ENCODE results near the gene AQP3.

The AQP3 gene

GRCh38 chr9:33468797-33469621, 21.6 kb upstream of the AQP3 start:
- Histone ChIP-seq H3K27me3 (ENCODE audit: insufficient read depth, insufficient read length) (no peaks in the 10 kb centered on the region), H3K9ac (ENCODE audit: insufficient read length, low read depth) (no peak overlapping the region), H3K36me3 (ENCODE audit: insufficient read depth, insufficient read length, low read length) (peaks cover 84% of the 10 kb centered on the region), H3K9me3 (ENCODE audit: insufficient read depth, low read length) (no peaks in the 10 kb centered on the region), H3K4me3 (ENCODE audit: insufficient read length, low read depth) (no peak overlapping the region), H3K4me1 (ENCODE audit: insufficient read depth, insufficient read length) (peaks cover 7% of the 10 kb centered on the region)
- TF ChIP-seq YY1 (IDR thresholded peaks at IDR 0.05; ENCODE audit: insufficient read depth, insufficient read length) (no peak), ZNF274 (IDR thresholded peaks at IDR 0.05; ENCODE audit: low read depth, low read length) (no peak), SUZ12 (IDR thresholded peaks at IDR 0.05; ENCODE audit: extremely low read depth, insufficient read depth, insufficient read length) (no peak)
- no peak for DNase-seq (ENCODE audit: low read depth, low spot score)

- no peaks in the 10 kb centered on the region for H3K9me3 ChIP-seq (ENCODE audit: insufficient read depth, low read length)
- no peaks in the 10 kb centered on the region for H3K27me3 ChIP-seq (ENCODE audit: insufficient read depth, insufficient read length)
- TF ChIP-seq YY1 (IDR thresholded peaks at IDR 0.05; ENCODE audit: insufficient read depth, insufficient read length) = no peak
- TF ChIP-seq SUZ12 (IDR thresholded peaks at IDR 0.05; ENCODE audit: extremely low read depth, insufficient read depth, insufficient read length) = no peak
- no peak for TF ChIP-seq ZNF274 (IDR thresholded peaks at IDR 0.05; ENCODE audit: low read depth, low read length)
- H3K9ac ChIP-seq (ENCODE audit: insufficient read length, low read depth) = no peak overlapping the region
- H3K4me3 ChIP-seq (ENCODE audit: insufficient read length, low read depth) = no peak overlapping the region
- H3K36me3 ChIP-seq (ENCODE audit: insufficient read depth, insufficient read length, low read length) = peaks cover 91% of the 10 kb centered on the region
- peaks cover 7% of the 10 kb centered on the region for H3K4me1 ChIP-seq (ENCODE audit: insufficient read depth, insufficient read length)
- no peak for DNase-seq (ENCODE audit: low read depth, low spot score)
Measured at GRCh38 chr9:33468215-33468730, 20.9 kb upstream of the AQP3 start.

GRCh38 chr9:33467526-33467925, 20.1 kb upstream of the AQP3 start:
- Histone ChIP-seq H3K9me3 (ENCODE audit: insufficient read depth, low read length) (no peaks in the 10 kb centered on the region), H3K4me3 (ENCODE audit: insufficient read length, low read depth) (no peak overlapping the region), H3K9ac (ENCODE audit: insufficient read length, low read depth) (no peak overlapping the region), H3K27me3 (ENCODE audit: insufficient read depth, insufficient read length) (no peaks in the 10 kb centered on the region), H3K36me3 (ENCODE audit: insufficient read depth, insufficient read length, low read length) (peaks cover 97% of the 10 kb centered on the region), H3K4me1 (ENCODE audit: insufficient read depth, insufficient read length) (peaks cover 7% of the 10 kb centered on the region)
- TF ChIP-seq YY1 (IDR thresholded peaks at IDR 0.05; ENCODE audit: insufficient read depth, insufficient read length) (no peak), SUZ12 (IDR thresholded peaks at IDR 0.05; ENCODE audit: extremely low read depth, insufficient read depth, insufficient read length) (no peak), ZNF274 (IDR thresholded peaks at IDR 0.05; ENCODE audit: low read depth, low read length) (no peak)
- DNase-seq (ENCODE audit: low read depth, low spot score) = no peak

DNA sequence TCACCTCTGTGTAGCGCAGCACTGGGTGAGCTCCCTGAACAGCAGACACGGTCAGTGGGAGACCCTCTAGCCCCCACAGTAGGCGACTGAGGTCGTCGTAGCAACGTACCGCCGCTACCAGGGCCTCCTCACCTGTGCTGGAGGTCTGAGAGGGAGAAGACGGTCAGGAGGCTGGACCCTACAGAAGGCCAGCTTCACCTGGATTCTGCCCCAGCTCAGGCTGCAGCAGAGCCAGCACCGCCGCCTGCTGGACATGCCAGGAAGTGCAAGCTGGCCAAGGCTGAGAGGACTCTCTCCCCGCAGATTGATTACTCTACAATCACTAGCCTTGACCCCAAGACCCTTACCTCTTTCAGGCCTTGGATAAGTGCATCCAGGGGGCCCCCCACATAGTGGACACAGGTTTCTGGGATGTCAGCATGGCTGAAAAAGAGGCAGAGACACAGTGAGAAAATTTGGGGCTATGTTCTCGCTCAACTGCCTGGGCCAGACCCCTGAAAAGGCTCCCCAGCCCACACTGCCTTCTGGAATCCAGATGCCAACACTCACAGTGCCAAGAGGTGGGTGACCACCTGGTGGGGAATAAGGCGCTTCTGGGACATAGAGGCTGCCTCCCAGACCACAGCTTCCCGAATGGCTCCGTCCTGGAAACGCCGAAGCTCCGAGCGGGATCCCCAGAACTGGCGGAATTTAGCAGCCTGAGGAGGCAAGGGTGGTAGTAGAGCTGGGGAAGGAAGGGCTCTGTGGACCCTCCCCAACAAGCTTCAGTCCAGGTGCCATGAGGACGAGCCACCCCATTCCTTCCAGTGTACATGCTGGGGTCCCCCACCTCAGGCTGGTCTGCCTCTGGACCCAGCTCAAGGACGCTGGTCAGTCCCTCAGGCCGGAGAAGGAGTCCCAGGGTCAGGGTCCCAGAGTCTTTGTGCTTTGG, 19.4 kb upstream of the AQP3 start:
- Histone ChIP-seq H3K9me3 (ENCODE audit: insufficient read depth, low read length) (no peaks in the 10 kb centered on the region), H3K27me3 (ENCODE audit: insufficient read depth, insufficient read length) (no peaks in the 10 kb centered on the region), H3K36me3 (ENCODE audit: insufficient read depth, insufficient read length, low read length) (peaks cover 97% of the 10 kb centered on the region), H3K4me1 (ENCODE audit: insufficient read depth, insufficient read length) (peaks cover 4% of the 10 kb centered on the region), H3K4me3 (ENCODE audit: insufficient read length, low read depth) (no peak overlapping the region), H3K9ac (ENCODE audit: insufficient read length, low read depth) (no peak overlapping the region)
- DNase-seq (ENCODE audit: low read depth, low spot score) = no peak
- TF ChIP-seq ZNF274 (IDR thresholded peaks at IDR 0.05; ENCODE audit: low read depth, low read length) (no peak), YY1 (IDR thresholded peaks at IDR 0.05; ENCODE audit: insufficient read depth, insufficient read length) (no peak), SUZ12 (IDR thresholded peaks at IDR 0.05; ENCODE audit: extremely low read depth, insufficient read depth, insufficient read length) (no peak)

DNA sequence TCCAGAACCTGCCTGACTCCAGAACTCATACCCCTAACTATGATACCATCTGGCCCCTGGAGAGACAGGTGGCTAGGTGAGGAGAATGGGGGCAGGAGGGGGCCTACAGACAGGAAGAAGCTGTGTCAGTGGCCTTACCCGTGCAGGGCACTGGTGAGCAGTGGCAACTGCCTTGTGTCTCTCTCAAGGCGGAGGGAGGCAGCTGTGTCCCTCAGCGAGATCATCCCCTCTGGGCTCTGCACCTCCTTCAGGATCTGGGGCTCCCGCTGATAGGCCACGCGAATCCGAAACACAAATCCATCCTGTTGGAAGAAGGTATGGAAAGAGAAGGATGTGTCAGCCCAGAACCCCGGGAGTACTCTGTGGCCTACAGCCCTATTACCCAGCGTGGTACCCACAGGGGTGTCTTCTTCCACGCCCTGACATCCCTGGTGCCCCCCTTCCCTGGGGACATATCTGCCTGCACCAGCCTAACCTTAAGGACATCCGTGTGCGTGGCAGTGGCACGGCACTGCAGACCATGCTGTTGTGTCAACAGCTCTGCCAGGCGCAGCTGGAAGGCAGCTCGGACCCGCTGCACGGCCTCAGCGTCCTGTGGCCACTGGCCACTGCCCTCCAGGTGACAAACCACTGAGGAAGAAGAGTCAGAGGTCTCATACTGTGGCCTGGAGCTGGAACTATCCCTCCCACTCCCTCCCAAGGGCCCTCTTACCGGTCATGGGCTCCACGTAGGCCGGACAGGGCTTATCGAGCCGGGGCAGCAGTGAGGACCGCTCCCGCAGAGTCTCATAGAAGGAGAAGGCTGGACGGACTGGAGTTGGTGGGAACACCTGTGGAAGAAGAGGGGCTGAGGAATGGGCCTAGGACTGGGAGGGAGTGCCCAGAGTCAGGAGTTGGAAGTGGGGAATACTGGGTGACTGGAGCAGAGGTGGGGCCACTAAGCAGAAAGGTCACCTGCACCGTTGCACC, 18.5 kb upstream of the AQP3 start:
- Histone ChIP-seq H3K9me3 (ENCODE audit: insufficient read depth, low read length) (no peaks in the 10 kb centered on the region), H3K4me3 (ENCODE audit: insufficient read length, low read depth) (no peak overlapping the region)

DNA sequence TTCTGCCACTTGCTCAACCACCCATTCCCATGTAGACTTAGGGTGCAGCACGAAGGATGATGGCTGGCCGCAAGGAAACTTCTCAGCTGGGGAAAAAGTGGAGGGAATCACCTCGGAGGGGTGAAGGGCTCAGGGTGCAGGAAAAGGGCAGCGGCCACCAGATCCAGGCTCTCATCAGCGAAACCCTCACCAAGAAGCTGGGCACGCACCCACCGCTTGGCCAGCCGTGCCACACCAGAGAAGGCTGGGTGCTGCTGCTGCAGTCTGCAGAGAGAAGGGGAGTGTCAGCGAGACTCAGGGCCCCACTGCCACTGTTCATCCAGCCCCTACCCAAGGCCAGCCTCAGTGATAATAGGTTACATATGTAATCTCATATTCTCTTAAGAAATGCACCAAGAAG, 17.7 kb upstream of the AQP3 start:
- H3K4me3 ChIP-seq (ENCODE audit: insufficient read length, low read depth) = no peak overlapping the region
- TF ChIP-seq ZNF274 (IDR thresholded peaks at IDR 0.05; ENCODE audit: low read depth, low read length) = no peak
- TF ChIP-seq SUZ12 (IDR thresholded peaks at IDR 0.05; ENCODE audit: extremely low read depth, insufficient read depth, insufficient read length) = no peak
- TF ChIP-seq YY1 (IDR thresholded peaks at IDR 0.05; ENCODE audit: insufficient read depth, insufficient read length) = no peak
- H3K36me3 ChIP-seq (ENCODE audit: insufficient read depth, insufficient read length, low read length) = peaks cover 100% of the 10 kb centered on the region
- no peaks in the 10 kb centered on the region for H3K9me3 ChIP-seq (ENCODE audit: insufficient read depth, low read length)
- no peaks in the 10 kb centered on the region for H3K27me3 ChIP-seq (ENCODE audit: insufficient read depth, insufficient read length)
- H3K9ac ChIP-seq (ENCODE audit: insufficient read length, low read depth) = no peak overlapping the region
- no peak for DNase-seq (ENCODE audit: low read depth, low spot score)
- peaks cover 4% of the 10 kb centered on the region for H3K4me1 ChIP-seq (ENCODE audit: insufficient read depth, insufficient read length)

More for the DNA sequence above, 18.5 kb upstream of the AQP3 start:
- H3K27me3 ChIP-seq (ENCODE audit: insufficient read depth, insufficient read length) = no peaks in the 10 kb centered on the region
- no peak overlapping the region for H3K9ac ChIP-seq (ENCODE audit: insufficient read length, low read depth)
- peaks cover 97% of the 10 kb centered on the region for H3K36me3 ChIP-seq (ENCODE audit: insufficient read depth, insufficient read length, low read length)
- TF ChIP-seq SUZ12 (IDR thresholded peaks at IDR 0.05; ENCODE audit: extremely low read depth, insufficient read depth, insufficient read length) (no peak), ZNF274 (IDR thresholded peaks at IDR 0.05; ENCODE audit: low read depth, low read length) (no peak), YY1 (IDR thresholded peaks at IDR 0.05; ENCODE audit: insufficient read depth, insufficient read length) (no peak)
- H3K4me1 ChIP-seq (ENCODE audit: insufficient read depth, insufficient read length) = peaks cover 4% of the 10 kb centered on the region
- no peak for DNase-seq (ENCODE audit: low read depth, low spot score)

Measured in NT2/D1 (cell line).